ENCODE data around the gene CADPS2. TPM values are rescaled to one million over a fixed set of nuclear protein-coding genes. Genes with fewer than 3 reads are reported as not detected.

Gene CADPS2
- total RNA-seq, 1 experiment from 2014 or later: 1.3 TPM

DNA sequence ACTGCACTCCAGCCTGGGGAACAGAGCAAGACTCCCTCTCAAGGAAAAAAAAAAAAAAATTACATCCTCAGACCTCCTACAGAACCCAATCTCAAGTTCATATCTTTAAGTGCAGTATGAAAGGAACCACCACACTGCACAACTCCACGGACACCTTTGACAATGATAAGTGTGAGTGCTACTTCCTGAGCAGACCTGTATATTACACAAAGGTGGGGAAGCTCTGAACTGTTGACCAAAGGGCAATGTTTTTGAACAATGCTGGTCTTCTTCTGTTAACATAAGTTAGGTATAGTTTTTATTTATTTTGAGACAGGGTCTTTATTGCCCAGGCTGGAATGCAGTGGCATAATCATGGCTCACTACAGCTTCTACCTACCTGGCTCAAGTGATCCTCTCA, 129.4 kb downstream of the CADPS2 start:
- Histone ChIP-seq H3K4me3 (no peak overlapping the region), H3K27me3 (no peaks in the 10 kb centered on the region), H3K9me3 (no peaks in the 10 kb centered on the region), H3K36me3 (no peaks in the 10 kb centered on the region)
- DNase-seq: no peak

DNA sequence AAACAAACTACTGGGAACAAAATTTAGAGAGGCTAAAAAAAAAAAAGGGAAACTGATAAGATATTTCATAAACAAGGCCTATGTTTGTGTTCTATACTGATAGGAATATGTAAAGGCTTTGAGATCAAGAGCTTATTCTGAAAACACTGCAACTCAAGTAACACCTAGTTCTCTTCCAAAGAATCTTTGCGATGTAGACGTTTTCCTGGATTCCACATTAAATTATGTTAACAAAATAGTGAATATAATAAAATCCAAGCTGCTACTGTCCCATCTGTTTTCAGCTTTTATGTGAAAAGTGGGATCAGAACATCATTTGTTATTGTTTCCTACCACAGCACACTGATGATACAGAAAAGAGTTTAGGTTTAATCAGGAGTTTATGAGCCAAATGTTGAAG, 130.6 kb downstream of the CADPS2 start:
- H3K36me3 ChIP-seq: no peaks in the 10 kb centered on the region
- H3K27me3 ChIP-seq: no peaks in the 10 kb centered on the region
- H3K4me3 ChIP-seq: no peak overlapping the region
- no peak for DNase-seq
- no peaks in the 10 kb centered on the region for H3K9me3 ChIP-seq

DNA sequence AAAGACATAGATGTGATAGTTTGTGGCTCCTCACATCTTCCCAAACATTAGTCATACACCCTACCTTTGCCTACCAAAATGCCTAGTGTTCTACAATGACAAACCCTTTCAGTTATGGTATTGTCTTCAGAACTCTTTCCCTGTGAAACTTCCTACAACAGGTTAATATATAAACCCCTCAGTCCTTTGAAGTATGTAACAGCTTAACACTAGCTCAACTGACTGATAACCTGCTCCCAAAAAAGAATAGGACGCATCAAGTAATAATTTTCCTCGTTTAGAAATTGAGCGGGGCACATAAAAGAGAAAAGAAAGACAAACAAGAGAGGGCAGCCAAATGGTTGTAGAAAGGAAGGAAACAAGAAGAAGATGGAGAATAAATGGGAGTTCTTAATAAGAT, 133.7 kb downstream of the CADPS2 start:
- DNase-seq: no peak
- Histone ChIP-seq H3K4me3 (no peak overlapping the region), H3K9me3 (no peaks in the 10 kb centered on the region), H3K36me3 (no peaks in the 10 kb centered on the region), H3K27me3 (no peaks in the 10 kb centered on the region)

DNA sequence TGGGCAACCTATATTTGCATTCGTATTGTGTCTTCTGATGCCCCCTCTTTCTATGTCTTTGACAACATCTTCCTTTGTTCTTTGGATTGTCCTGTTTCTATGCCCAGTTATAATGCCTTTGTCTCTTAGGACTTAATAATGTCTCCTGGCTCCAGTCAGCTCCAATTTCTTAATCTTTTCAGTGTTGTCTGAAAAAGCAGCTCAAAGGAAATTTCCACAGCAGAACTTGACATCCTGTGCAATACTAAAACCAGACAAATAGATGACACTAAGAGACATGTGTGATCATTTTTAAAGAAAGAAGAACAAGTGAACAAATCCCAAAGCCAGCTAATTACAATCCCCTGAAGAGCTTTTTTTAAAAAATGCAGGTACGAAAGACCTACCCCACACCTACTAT, 135.9 kb downstream of the CADPS2 start:
- Histone ChIP-seq H3K9me3 (no peaks in the 10 kb centered on the region), H3K4me3 (no peak overlapping the region), H3K27me3 (no peaks in the 10 kb centered on the region), H3K36me3 (no peaks in the 10 kb centered on the region)
- no peak for DNase-seq

DNA sequence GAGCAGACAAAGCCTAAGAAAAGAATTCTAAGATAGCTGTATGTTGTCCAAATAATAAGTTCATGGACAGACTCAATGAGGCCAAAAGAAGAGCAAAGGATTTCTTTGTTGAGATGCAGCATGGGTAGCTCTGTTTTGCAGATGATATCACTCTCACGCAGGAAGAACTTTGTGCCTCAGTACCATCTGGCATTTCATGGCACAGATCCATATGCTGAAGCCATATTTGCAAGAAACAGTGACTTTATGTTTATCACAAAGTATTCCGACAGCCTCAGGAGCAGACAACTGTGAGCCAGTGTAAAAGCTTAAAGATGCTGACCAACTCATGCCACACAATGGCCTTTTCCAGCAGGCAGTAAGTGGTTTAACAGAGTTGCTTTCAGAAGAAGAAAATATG, 138.1 kb downstream of the CADPS2 start:
- H3K36me3 ChIP-seq: no peaks in the 10 kb centered on the region
- no peak for DNase-seq
- H3K4me3 ChIP-seq: no peak overlapping the region
- H3K9me3 ChIP-seq: no peaks in the 10 kb centered on the region
- no peaks in the 10 kb centered on the region for H3K27me3 ChIP-seq

DNA sequence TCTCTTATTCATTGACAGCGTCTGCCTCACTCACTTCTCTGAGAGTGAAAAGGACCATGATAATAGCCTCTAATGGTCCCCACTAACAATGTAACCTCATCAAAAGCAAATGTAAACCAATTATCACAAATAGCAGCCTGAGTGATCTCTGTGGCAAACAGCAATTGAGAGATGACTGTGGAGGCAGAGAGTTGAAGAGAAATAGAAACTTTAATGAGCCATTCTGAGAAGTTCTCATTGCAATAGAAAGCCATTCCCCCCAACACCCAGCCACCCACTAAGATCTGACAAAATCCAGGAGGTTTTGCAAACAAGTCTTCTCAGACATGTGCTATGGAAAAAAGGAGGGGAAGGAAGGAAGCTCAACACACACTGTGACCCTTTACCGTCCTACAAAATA, 139.3 kb downstream of the CADPS2 start:
- Histone ChIP-seq H3K4me3 (no peak overlapping the region), H3K36me3 (no peaks in the 10 kb centered on the region), H3K9me3 (no peaks in the 10 kb centered on the region), H3K27me3 (no peaks in the 10 kb centered on the region)
- no peak for DNase-seq

DNA sequence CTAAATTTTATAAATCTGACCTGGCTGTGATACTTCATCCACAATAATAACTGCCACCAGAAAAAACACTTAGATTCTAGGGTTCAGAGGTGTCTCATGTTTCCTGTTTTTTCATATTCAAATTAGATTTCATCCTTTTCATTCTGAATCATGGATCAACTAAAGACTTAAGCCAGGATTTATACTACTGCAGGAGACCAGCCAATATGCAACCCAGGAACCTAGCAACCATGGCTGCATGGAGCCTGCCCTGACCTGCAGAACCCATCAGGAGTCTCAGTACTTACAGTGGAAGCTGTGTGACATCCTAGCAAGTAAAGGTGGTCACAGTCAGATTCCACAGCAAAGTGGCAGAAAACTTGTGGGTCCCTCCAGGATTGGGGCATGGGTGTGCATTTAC, 143.0 kb downstream of the CADPS2 start:
- DNase-seq: no peak
- Histone ChIP-seq H3K9me3 (no peaks in the 10 kb centered on the region), H3K4me3 (no peak overlapping the region), H3K27me3 (no peaks in the 10 kb centered on the region), H3K36me3 (no peaks in the 10 kb centered on the region)

DNA sequence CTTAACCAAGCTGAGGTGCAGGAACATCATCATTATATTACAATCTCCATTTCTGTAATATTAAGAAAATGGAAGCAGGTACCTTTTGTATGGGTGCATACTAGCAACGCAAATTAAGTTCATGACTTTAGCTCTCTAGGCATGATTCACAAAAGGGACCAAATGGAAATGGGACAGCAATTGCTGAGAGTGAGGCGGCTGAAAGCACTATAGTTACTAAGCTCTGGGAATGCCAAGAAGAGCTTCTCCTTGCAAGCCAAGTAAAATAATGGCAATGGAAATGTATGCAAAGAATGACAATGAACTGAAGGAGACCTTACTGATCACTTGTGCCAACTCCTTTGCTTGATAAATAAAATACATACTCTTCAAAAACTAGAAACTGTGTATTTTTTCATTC, 147.3 kb downstream of the CADPS2 start:
- no peaks in the 10 kb centered on the region for H3K36me3 ChIP-seq
- no peak overlapping the region for H3K4me3 ChIP-seq
- DNase-seq: no peak
- H3K9me3 ChIP-seq: no peaks in the 10 kb centered on the region
- H3K27me3 ChIP-seq: no peaks in the 10 kb centered on the region

DNA sequence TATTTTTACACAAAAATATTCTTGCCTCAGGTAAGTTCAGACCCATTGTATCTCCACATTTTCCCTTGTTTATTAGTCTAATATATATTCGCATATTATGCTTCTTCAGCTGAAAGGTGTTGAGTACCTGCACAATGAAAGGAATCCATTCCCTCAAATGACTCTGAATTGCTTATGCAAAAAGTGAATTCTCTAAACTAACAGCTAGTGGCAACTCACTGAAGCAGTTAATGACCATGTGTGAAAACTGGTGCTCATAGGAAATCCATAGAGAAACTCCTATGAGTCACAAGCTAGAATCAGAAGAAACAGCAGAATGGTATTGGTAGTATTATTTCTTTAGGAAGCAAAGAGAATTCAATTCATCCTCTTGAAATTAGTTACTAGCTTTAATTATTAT, 150.1 kb downstream of the CADPS2 start:
- Histone ChIP-seq H3K4me3 (no peak overlapping the region), H3K9me3 (no peaks in the 10 kb centered on the region), H3K36me3 (no peaks in the 10 kb centered on the region), H3K27me3 (no peaks in the 10 kb centered on the region)
- no peak for DNase-seq

DNA sequence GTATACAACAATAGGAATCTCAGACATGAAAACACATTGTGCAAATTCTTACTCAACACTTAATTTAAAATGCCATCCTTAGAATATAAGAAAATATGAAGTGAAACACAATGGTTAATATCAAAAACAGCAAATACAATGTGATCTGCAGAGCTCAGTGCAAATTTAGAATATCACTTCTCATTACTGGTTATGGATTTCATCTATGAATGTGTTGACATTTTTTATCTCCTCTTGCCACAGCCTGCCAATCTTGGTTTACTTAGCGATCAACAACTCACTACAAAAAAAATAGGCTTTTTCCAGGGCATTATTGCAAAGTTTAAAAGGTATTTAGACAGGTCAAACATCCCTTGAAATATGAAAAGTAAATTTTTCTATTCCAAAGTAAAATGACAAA, 158.5 kb downstream of the CADPS2 start:
- Histone ChIP-seq H3K27me3 (no peaks in the 10 kb centered on the region), H3K4me3 (no peak overlapping the region), H3K9me3 (no peaks in the 10 kb centered on the region), H3K36me3 (no peaks in the 10 kb centered on the region)
- DNase-seq: no peak

DNA sequence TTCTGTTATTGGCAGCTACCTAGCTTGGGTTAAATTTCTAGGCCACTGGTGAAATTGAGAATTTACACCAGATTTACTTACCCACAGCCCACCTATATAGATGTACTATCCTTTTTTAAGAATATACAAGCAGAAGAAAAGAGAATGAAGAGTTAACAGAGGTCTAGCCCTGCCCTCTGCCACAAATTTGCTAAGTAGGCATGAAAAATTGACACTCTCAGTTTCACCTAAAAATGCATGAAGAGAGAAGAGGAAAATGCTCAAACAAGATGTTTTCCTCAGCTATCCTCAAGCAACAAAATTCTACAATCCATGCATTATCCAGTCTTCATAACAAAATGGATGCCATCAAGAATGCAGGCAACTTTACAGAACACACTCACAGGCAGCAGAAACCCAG, 158.9 kb downstream of the CADPS2 start:
- Histone ChIP-seq H3K9me3 (no peaks in the 10 kb centered on the region), H3K36me3 (no peaks in the 10 kb centered on the region), H3K27me3 (no peaks in the 10 kb centered on the region), H3K4me3 (no peak overlapping the region)
- no peak for DNase-seq

DNA sequence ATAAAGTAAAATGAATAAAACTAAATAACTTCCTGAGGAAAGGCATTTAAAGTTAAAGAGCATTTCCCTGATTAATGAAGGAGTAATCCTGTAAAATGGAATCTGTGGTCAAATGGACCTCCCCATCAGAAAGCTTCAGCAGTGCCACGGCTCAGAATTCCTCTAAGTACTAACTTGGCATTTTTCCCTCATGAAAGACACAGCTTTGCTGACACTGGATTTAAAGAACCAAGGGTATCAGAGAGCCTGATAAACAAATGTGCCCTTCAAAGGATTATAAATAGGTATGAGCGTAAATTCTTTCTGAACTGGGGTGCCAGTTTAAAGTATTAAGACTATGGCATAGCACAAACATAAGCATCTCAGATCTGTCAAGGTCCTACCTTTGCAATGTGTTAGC, 159.4 kb downstream of the CADPS2 start:
- H3K9me3 ChIP-seq: no peaks in the 10 kb centered on the region
- no peaks in the 10 kb centered on the region for H3K36me3 ChIP-seq
- H3K27me3 ChIP-seq: no peaks in the 10 kb centered on the region
- DNase-seq: no peak
- no peak overlapping the region for H3K4me3 ChIP-seq

DNA sequence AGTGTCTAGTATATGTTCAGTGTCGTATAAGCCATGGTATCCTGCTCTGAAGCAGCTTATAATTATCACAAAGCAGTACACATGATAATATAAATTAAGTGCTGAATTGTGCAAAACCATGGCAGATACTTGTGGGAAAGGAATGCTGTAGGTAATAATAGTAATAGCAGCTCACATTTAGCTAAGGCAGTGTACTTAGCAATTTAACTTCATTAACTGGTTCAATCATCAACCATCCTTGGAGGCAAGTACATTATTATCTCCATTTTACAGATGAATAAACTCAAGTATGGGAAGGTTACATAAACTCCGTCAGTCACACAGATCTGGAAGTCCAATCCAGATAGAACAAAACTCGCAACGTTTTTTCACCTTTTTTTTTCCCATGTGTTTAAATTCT, 161.9 kb downstream of the CADPS2 start:
- Histone ChIP-seq H3K9me3 (no peaks in the 10 kb centered on the region), H3K4me3 (no peak overlapping the region), H3K27me3 (no peaks in the 10 kb centered on the region), H3K36me3 (no peaks in the 10 kb centered on the region)
- no peak for DNase-seq

DNA sequence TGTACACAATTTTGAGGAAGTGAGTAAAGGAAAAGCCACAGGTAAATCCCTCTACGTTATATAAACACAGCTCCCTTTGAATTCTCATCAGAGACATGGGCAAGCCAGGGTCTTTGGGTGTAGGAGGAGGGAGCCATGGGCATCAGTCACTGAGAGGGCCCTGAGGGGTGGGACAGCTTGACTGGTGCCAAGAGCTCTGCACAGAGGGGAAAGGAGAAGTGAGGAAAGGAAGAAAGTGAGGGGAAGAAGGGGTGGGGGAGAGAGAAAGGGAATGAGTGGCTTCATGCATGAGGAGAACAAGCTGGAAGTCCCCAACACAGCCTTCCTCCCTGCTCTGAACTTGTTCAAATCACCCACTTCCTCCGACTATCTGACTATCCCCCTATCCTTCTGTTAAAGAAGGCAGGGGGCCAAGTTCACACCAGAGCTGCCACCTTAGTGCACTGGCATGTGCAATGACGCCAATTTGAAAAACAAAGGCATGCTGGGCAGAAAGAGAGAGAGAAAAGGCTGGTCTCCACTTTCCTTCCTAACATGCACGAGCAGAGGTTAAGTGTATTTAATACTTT, 167.2 kb downstream of the CADPS2 start:
- DNase-seq: no peak
- Histone ChIP-seq H3K4me3 (no peak overlapping the region), H3K36me3 (no peaks in the 10 kb centered on the region)

DNA sequence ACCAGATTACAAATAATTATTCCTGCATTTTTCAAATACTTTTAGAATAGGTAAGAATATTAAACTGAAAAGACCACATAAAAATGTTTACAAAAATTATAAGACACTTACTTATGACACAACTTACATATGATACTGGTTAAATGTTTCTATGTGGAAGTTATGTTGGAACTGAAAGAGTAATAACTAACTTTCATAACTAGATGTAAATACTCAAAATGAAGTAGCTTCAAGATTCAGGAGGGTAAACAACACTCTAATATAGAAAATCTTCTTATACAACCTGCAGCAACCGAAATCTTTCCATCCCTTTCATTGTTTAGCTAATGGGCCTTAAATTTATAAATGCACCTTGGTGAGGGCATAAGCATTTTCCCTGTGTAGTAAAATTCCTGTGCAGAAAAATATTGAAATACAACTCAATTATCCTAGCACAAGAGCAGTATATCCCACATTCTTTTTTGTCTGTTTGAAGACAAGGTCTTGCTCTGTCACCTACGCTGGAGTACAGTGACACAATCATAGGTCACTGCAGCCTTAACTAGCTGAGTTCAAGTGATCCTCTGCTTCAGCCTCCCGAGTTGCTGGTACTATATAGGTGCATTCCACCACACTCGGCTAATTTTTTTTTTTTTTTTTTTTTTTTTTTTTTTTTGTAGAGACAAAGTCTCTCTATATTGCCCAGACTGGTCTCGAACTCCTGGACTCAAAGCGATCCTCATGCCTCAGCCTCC, 168.7 kb downstream of the CADPS2 start:
- no peaks in the 10 kb centered on the region for H3K9me3 ChIP-seq
- DNase-seq: no peak

More for the DNA sequence above, 167.2 kb downstream of the CADPS2 start:
- Histone ChIP-seq H3K9me3 (no peaks in the 10 kb centered on the region), H3K27me3 (no peaks in the 10 kb centered on the region)

DNA sequence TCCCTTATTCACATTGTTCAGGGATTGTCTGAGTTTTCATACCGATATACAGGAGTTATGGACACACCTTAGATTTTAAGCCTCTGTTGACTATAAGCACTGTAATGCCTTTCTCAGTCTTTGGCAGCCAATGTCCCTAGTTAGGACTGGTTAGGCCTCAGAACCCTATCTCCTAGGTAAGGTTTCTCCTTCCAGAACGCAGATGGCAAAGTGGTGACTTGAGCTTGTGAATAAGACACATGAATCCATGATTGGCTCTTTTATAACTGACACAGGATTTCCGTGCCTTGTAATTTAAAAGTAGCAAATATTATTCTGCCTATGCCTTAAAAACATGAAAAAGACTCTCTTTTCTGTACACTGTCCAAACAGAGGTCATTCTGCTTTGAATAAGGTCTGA, 171.1 kb downstream of the CADPS2 start:
- Histone ChIP-seq H3K36me3 (no peaks in the 10 kb centered on the region), H3K9me3 (no peaks in the 10 kb centered on the region), H3K27me3 (no peaks in the 10 kb centered on the region), H3K4me3 (no peak overlapping the region)
- no peak for DNase-seq

More for the DNA sequence above, 168.7 kb downstream of the CADPS2 start:
- H3K4me3 ChIP-seq: no peak overlapping the region
- H3K27me3 ChIP-seq: no peaks in the 10 kb centered on the region
- H3K36me3 ChIP-seq: no peaks in the 10 kb centered on the region

DNA sequence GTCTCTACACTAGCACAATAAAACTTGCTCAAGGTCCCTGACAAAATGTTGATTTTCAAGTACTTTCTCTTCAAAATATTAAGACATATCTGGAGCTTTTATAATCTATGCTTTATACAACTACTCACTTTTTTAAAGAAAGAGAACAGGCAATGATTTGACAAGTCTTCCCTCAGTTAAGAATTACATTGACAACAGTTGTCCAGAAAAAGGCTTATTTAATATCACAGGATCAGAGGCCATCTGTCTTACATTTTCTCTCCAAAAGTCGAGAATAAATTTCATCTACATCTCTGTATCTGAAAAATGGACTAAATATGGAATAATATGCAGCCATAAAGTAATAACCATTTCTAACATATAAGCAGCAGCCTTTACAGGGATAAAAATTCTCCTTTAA, 175.3 kb downstream of the CADPS2 start:
- DNase-seq: no peak
- no peak overlapping the region for H3K4me3 ChIP-seq
- no peaks in the 10 kb centered on the region for H3K36me3 ChIP-seq
- H3K9me3 ChIP-seq: no peaks in the 10 kb centered on the region
- H3K27me3 ChIP-seq: no peaks in the 10 kb centered on the region

DNA sequence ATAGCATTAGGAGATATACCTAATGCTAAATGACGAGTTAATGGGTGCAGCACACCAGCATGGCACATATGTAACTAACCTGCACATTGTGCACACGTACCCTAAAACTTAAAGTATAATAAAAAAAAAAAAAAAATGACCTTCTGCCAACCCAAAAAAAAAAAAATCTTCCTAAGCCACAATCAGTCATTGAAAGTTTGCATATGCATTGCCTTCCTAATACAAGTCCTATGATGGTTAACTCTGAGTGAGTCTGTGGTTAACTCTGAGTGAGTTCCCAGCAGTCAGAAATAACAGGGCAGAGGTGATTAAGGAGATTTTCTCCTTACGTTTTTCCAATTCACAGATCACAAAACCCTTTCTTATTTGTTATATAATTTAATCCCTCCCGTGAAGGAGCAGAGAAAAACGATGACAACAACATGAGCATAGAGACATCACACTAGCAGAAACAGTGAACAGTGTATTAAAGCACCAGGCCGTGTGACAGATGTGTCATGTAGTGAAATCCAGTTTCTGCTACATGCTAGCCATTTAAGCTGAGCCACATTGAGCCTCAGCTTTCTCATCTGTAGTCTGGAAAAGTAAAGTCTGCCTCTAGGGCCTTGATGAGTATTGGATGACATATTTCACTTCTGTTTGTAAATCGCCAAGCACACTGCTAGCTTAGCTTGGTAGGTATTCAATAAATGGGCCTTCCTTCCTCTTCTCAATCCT, 176.2 kb downstream of the CADPS2 start:
- Histone ChIP-seq H3K9me3 (no peaks in the 10 kb centered on the region), H3K4me3 (no peak overlapping the region), H3K36me3 (no peaks in the 10 kb centered on the region), H3K27me3 (no peaks in the 10 kb centered on the region)
- no peak for DNase-seq
